Stimulated activated naive CD8-positive, alpha-beta T cell treated with anti-CD3 and anti-CD28 coated beads, Interleukin-15, Interleukin-2, amounts not matched to agents 100 ng/mL and 50 ng/mL, for 24 hours (primary cell): ENCODE results near the gene CCDC126.

Experiments
- H3K27ac Mint-ChIP-seq: one replicate; pipeline ENCODE4 v1.8.0; 2021; ENCODE audit warnings: mild to moderate bottlenecking, mixed read lengths
- H3K27me3 Mint-ChIP-seq: one replicate; pipeline ENCODE4 v1.8.0; 2021; ENCODE audit warnings: mixed read lengths
- H3K36me3 Mint-ChIP-seq: one replicate; pipeline ENCODE4 v1.8.0; 2021; ENCODE audit warnings: low read depth, mixed read lengths
- H3K4me1 Mint-ChIP-seq: one replicate; pipeline ENCODE4 v1.8.0; 2021; ENCODE audit warnings: low read depth, mixed read lengths
- H3K4me3 Mint-ChIP-seq: one replicate; pipeline ENCODE4 v1.8.0; 2021; ENCODE audit warnings: mild to moderate bottlenecking, mixed read lengths
- H3K9me3 Mint-ChIP-seq: one replicate; pipeline ENCODE4 v1.8.0; 2021; ENCODE audit warnings: mixed read lengths

CCDC126 gene

GRCh38 chr7:23607130-23607529 lies 9.9 kb downstream of the CCDC126 start:
- no peaks in the 10 kb centered on the region for H3K9me3 Mint-ChIP-seq
- peaks cover 8% of the 10 kb centered on the region for H3K4me1 Mint-ChIP-seq
- H3K27me3 Mint-ChIP-seq: no peaks in the 10 kb centered on the region
- no peak overlapping the region for H3K27ac Mint-ChIP-seq
- peaks cover 29% of the 10 kb centered on the region for H3K36me3 Mint-ChIP-seq
- H3K4me3 Mint-ChIP-seq: no peak overlapping the region

GRCh38 chr7:23607866-23608265 lies 10.7 kb downstream of the CCDC126 start:
- H3K4me1 Mint-ChIP-seq: peaks cover 3% of the 10 kb centered on the region
- H3K9me3 Mint-ChIP-seq: no peaks in the 10 kb centered on the region
- no peaks in the 10 kb centered on the region for H3K27me3 Mint-ChIP-seq
- H3K36me3 Mint-ChIP-seq: peaks cover 29% of the 10 kb centered on the region
- H3K27ac Mint-ChIP-seq: no peak overlapping the region
- H3K4me3 Mint-ChIP-seq: no peak overlapping the region

- Mint-ChIP-seq H3K9me3 (peaks cover 25% of the 10 kb centered on the region), H3K4me1 (no peaks in the 10 kb centered on the region)
Observed at GRCh38 chr7:23615331-23615730, 18.1 kb downstream of the CCDC126 start.

GRCh38 chr7:23616593-23616992 lies 19.4 kb downstream of the CCDC126 start:
- H3K27me3 Mint-ChIP-seq: no peaks in the 10 kb centered on the region
- no peak overlapping the region for H3K4me3 Mint-ChIP-seq
- peaks cover 25% of the 10 kb centered on the region for H3K9me3 Mint-ChIP-seq
- no peaks in the 10 kb centered on the region for H3K4me1 Mint-ChIP-seq
- peaks cover 67% of the 10 kb centered on the region for H3K36me3 Mint-ChIP-seq
- no peak overlapping the region for H3K27ac Mint-ChIP-seq

More at GRCh38 chr7:23615331-23615730, 18.1 kb downstream of the CCDC126 start:
- H3K4me3 Mint-ChIP-seq: no peak overlapping the region
- H3K27me3 Mint-ChIP-seq: no peaks in the 10 kb centered on the region
- peaks cover 78% of the 10 kb centered on the region for H3K36me3 Mint-ChIP-seq
- H3K27ac Mint-ChIP-seq: no peak overlapping the region

GRCh38 chr7:23617482-23617881 lies 20.3 kb downstream of the CCDC126 start:
- H3K4me3 Mint-ChIP-seq: no peak overlapping the region
- H3K36me3 Mint-ChIP-seq: peaks cover 61% of the 10 kb centered on the region
- peaks cover 25% of the 10 kb centered on the region for H3K9me3 Mint-ChIP-seq
- no peak overlapping the region for H3K27ac Mint-ChIP-seq
- no peaks in the 10 kb centered on the region for H3K4me1 Mint-ChIP-seq
- H3K27me3 Mint-ChIP-seq: no peaks in the 10 kb centered on the region

GRCh38 chr7:23618241-23618640 lies 21.1 kb downstream of the CCDC126 start:
- Mint-ChIP-seq H3K36me3 (peaks cover 53% of the 10 kb centered on the region), H3K9me3 (peaks cover 25% of the 10 kb centered on the region), H3K4me3 (no peak overlapping the region), H3K27ac (no peak overlapping the region), H3K27me3 (no peaks in the 10 kb centered on the region), H3K4me1 (no peaks in the 10 kb centered on the region)

GRCh38 chr7:23619141-23619540 lies 22.0 kb downstream of the CCDC126 start:
- no peak overlapping the region for H3K4me3 Mint-ChIP-seq
- H3K27me3 Mint-ChIP-seq: no peaks in the 10 kb centered on the region
- H3K27ac Mint-ChIP-seq: no peak overlapping the region
- no peaks in the 10 kb centered on the region for H3K4me1 Mint-ChIP-seq
- peaks cover 47% of the 10 kb centered on the region for H3K36me3 Mint-ChIP-seq
- H3K9me3 Mint-ChIP-seq: peaks cover 25% of the 10 kb centered on the region

- no peak overlapping the region for H3K4me3 Mint-ChIP-seq
- peaks cover 24% of the 10 kb centered on the region for H3K36me3 Mint-ChIP-seq
- H3K27me3 Mint-ChIP-seq: no peaks in the 10 kb centered on the region
- H3K9me3 Mint-ChIP-seq: peaks cover 13% of the 10 kb centered on the region
- no peaks in the 10 kb centered on the region for H3K4me1 Mint-ChIP-seq
- no peak overlapping the region for H3K27ac Mint-ChIP-seq
Observed at GRCh38 chr7:23622506-23622925, 25.3 kb downstream of the CCDC126 start.

GRCh38 chr7:23628370-23628769 lies 31.2 kb downstream of the CCDC126 start:
- H3K36me3 Mint-ChIP-seq: peaks cover 12% of the 10 kb centered on the region
- no peaks in the 10 kb centered on the region for H3K4me1 Mint-ChIP-seq
- H3K9me3 Mint-ChIP-seq: no peaks in the 10 kb centered on the region
- H3K27ac Mint-ChIP-seq: no peak overlapping the region
- no peak overlapping the region for H3K4me3 Mint-ChIP-seq
- H3K27me3 Mint-ChIP-seq: no peaks in the 10 kb centered on the region

GRCh38 chr7:23633417-23633816 lies 36.2 kb downstream of the CCDC126 start:
- Mint-ChIP-seq H3K9me3 (no peaks in the 10 kb centered on the region), H3K27me3 (no peaks in the 10 kb centered on the region), H3K36me3 (peaks cover 6% of the 10 kb centered on the region), H3K4me3 (no peak overlapping the region), H3K27ac (no peak overlapping the region), H3K4me1 (no peaks in the 10 kb centered on the region)

GRCh38 chr7:23645822-23646221 lies 48.6 kb downstream of the CCDC126 start:
- no peaks in the 10 kb centered on the region for H3K9me3 Mint-ChIP-seq
- no peaks in the 10 kb centered on the region for H3K27me3 Mint-ChIP-seq
- peaks cover 5% of the 10 kb centered on the region for H3K36me3 Mint-ChIP-seq
- H3K4me3 Mint-ChIP-seq: no peak overlapping the region
- H3K27ac Mint-ChIP-seq: no peak overlapping the region
- H3K4me1 Mint-ChIP-seq: no peaks in the 10 kb centered on the region

- Mint-ChIP-seq H3K27me3 (no peaks in the 10 kb centered on the region), H3K9me3 (peaks cover 34% of the 10 kb centered on the region), H3K4me1 (no peaks in the 10 kb centered on the region), H3K4me3 (no peak overlapping the region), H3K36me3 (peaks cover 5% of the 10 kb centered on the region), H3K27ac (no peak overlapping the region)
Observed at GRCh38 chr7:23653942-23654341, 56.8 kb downstream of the CCDC126 start.

- Mint-ChIP-seq H3K36me3 (peaks cover 5% of the 10 kb centered on the region), H3K4me1 (no peaks in the 10 kb centered on the region), H3K27me3 (no peaks in the 10 kb centered on the region), H3K9me3 (peaks cover 35% of the 10 kb centered on the region), H3K27ac (no peak overlapping the region), H3K4me3 (no peak overlapping the region)
Observed at GRCh38 chr7:23654508-23654907, 57.3 kb downstream of the CCDC126 start.

- H3K4me3 Mint-ChIP-seq: no peak overlapping the region
- H3K27ac Mint-ChIP-seq: no peak overlapping the region
- H3K9me3 Mint-ChIP-seq: peaks cover 35% of the 10 kb centered on the region
- no peaks in the 10 kb centered on the region for H3K4me1 Mint-ChIP-seq
- H3K27me3 Mint-ChIP-seq: no peaks in the 10 kb centered on the region
- H3K36me3 Mint-ChIP-seq: peaks cover 5% of the 10 kb centered on the region
Observed at GRCh38 chr7:23655433-23655832, 58.3 kb downstream of the CCDC126 start.

GRCh38 chr7:23658831-23659427 lies 61.7 kb downstream of the CCDC126 start:
- no peak overlapping the region for H3K4me3 Mint-ChIP-seq
- H3K9me3 Mint-ChIP-seq: peaks cover 31% of the 10 kb centered on the region
- H3K27ac Mint-ChIP-seq: no peak overlapping the region
- no peaks in the 10 kb centered on the region for H3K27me3 Mint-ChIP-seq
- H3K4me1 Mint-ChIP-seq: no peaks in the 10 kb centered on the region
- peaks cover under 1% of the 10 kb centered on the region for H3K36me3 Mint-ChIP-seq

- Mint-ChIP-seq H3K36me3 (no peaks in the 10 kb centered on the region), H3K4me3 (no peak overlapping the region), H3K9me3 (peaks cover 13% of the 10 kb centered on the region)
Observed at GRCh38 chr7:23661385-23661784, 64.2 kb downstream of the CCDC126 start.

More at GRCh38 chr7:23661385-23661784, 64.2 kb downstream of the CCDC126 start:
- Mint-ChIP-seq H3K27me3 (no peaks in the 10 kb centered on the region), H3K27ac (no peak overlapping the region), H3K4me1 (no peaks in the 10 kb centered on the region)
